Right lobe of liver (tissue), 6 donors: ENCODE measurements around the gene ZNF408. TPM values are rescaled to one million over a fixed set of nuclear protein-coding genes. Genes with fewer than 3 reads are reported as not detected.
"Not testable (repeated sequence)": the region's sequence is repeated elsewhere in the genome, so short reads cannot be mapped to it uniquely, and the experiment has no call there.

ENCODE experiments used
- ATAC-seq, 4 donors: fragments of 200-7000 bp; cut with Tn5 transposase; one replicate each; pipeline ENCODE4 v1.9.1; 2020; ENCODE audit warnings: mild to moderate bottlenecking in 4 of 4, moderate library complexity in 4 of 4
- DNase-seq, 3 donors: peaks; one replicate each; pipeline ENCODE4 v3.0.0-alpha.2; 2020
- H3K27ac ChIP-seq, 3 donors: fragments of 200-600 bp; one replicate each; pipeline ENCODE4 v1.8.0; 2022
- H3K27me3 ChIP-seq, 2 donors: fragments of 200-600 bp; one replicate each; pipeline ENCODE4 v1.8.0; 2022
- H3K36me3 ChIP-seq, 4 donors: fragments of 200-600 bp; sonication (generic) in 1 of 4; one replicate each; pipeline versions ENCODE4 v1.5.1 to v1.8.0; 2017 to 2022; ENCODE audit warnings: control low read depth in 1 of 4
- H3K4me1 ChIP-seq, 4 donors: fragments of 200-600 bp; sonication (generic) in 1 of 4; one replicate each; pipeline versions ENCODE4 v1.5.1 to v1.8.0; 2017 to 2022; ENCODE audit warnings: control low read depth in 1 of 4
- H3K4me3 ChIP-seq, 3 donors: fragments of 200-600 bp; one replicate each; pipeline ENCODE4 v1.8.0; 2022
- H3K9me3 ChIP-seq, 4 donors: fragments of 200-600 bp; sonication (generic) in 1 of 4; one replicate each; pipeline versions ENCODE4 v1.5.1 to v1.8.0; 2017 to 2022; ENCODE audit warnings: control low read depth in 1 of 4
- POLR2A ChIP-seq: fragments of 450-650 bp; IDR thresholded peaks from one replicate; pipeline ENCODE4 v1.6.1; 2017; ENCODE audit warnings: antibody characterized with exemption, mild to moderate bottlenecking
- WGBS: methylation state at CpG from one replicate; pipeline ENCODE4 v1.1.6; 2018; ENCODE audit warnings: low coverage, low lambda C conversion rate; ENCODE audit not compliant: insufficient coverage; ENCODE audit errors: missing lambda C conversion rate; 5-methylcytosine and 5-hydroxymethylcytosine counted together
- intact Hi-C, 2 donors: fragments of 100-400 bp; cut with DNase I; formaldehyde crosslinking; loops; one replicate each; pipeline versions ENCODE4 v1.11.2 to v1.14.1; 2022
- total RNA-seq, 6 experiments: library from RNA; depleted of rRNA in 2 of 6; stranded (reverse); fragments of >200 nt in 2 of 6; fragmentation: NEBNext Ultra II Directional in 3 of 6; extraction: Animal tissue kit (Norgen Biotek cat#: 25700) in 3 of 6; gene quantifications; one replicate each; pipeline versions ENCODE4 v1.1.0 to v1.2.4, GENCODE V29; 2016 to 2023
- TF ChIP-seq, protein P1 (sequence below), 4 donors: fragments of 200-600 bp in 3 of 4; fragments of 450-650 bp in 1 of 4; IDR thresholded peaks; one replicate each; pipeline versions ENCODE4 v1.5.1 to v1.8.0; 2016 to 2022; ENCODE audit warnings: antibody characterized with exemption in 4 of 4, mild to moderate bottlenecking in 2 of 4
- donor health status: DM: no; HTN: yes; CAD: no.
- donor health status: DM: no; HTN: no; CAD: no.
- donor health status: DM: no; HTN: no; CAD: no.
- donor health status: DM: no; HTN: yes; CAD: no.
- donor health status: DM: no; HTN: yes; CAD: no.

ZNF408 gene
- total RNA-seq, 6 experiments from 2014 or later = 4.0 to 16.3 (median 6.9) TPM

DNA sequence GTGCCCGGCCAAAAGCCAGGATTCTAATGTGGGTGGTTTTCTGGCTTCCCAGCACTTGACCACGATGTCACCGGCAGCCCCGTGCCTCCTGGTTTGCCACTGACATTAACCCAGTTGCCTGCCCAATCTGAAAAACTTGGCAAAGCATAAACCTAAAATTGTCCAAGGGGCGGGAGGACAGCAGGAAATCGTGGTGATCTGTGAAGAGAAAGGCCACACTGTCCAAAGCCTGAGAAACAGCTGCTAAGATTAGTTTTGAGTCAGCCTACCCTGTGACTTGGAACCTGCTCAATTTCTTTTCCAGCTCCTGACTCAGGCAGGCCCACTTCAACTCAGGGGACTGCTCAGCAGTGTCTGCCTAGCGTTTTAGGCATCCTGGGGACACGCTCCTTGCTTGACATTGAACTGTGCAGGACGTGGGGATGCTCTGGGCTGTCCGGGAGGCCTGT, 10.0 kb downstream of the ZNF408 start:
- H3K36me3 ChIP-seq = peaks cover 0 to 9% (median 1%) of the 10 kb centered on the region in 4 donors
- 50% methylated on average over 7 of the region's 10 CpGs for WGBS
- TF ChIP-seq, protein P1, sequence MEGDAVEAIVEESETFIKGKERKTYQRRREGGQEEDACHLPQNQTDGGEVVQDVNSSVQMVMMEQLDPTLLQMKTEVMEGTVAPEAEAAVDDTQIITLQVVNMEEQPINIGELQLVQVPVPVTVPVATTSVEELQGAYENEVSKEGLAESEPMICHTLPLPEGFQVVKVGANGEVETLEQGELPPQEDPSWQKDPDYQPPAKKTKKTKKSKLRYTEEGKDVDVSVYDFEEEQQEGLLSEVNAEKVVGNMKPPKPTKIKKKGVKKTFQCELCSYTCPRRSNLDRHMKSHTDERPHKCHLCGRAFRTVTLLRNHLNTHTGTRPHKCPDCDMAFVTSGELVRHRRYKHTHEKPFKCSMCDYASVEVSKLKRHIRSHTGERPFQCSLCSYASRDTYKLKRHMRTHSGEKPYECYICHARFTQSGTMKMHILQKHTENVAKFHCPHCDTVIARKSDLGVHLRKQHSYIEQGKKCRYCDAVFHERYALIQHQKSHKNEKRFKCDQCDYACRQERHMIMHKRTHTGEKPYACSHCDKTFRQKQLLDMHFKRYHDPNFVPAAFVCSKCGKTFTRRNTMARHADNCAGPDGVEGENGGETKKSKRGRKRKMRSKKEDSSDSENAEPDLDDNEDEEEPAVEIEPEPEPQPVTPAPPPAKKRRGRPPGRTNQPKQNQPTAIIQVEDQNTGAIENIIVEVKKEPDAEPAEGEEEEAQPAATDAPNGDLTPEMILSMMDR (IDR thresholded peaks at IDR 0.05) = no peak
- no peak for TF ChIP-seq POLR2A
- H3K4me1 ChIP-seq = peaks cover 0 to 35% (median 2%) of the 10 kb centered on the region in 4 donors
- peak in 2 of 3 donors; percentile 77 to 80 for DNase-seq
- intact Hi-C loops = no loop called here
- peak overlapping the region; percentile 44 to 77 (median 46) for H3K27ac ChIP-seq
- H3K27me3 ChIP-seq = no peaks in the 10 kb centered on the region
- H3K9me3 ChIP-seq = no peaks in the 10 kb centered on the region
- peak; percentile 81 to 87 (median 85) for ATAC-seq
- no peak overlapping the region for H3K4me3 ChIP-seq

DNA sequence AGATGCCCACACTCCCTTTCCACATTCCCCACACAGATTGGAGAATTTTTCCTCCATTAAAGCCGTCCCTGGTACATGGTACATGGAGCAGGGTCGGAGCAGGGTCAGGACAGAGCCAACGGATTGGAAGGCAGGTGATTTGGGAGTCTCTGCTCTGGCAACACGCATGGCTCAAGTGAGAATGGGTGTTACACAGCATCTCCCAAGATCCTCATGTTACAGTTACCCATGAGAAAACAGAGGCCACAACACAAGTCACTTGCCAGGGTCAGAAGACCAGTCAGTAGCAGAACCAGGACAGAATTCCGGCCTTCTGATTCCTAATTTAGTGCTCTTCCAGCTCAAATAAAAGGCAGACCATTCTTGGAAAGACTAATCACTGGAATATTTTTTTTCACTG, 10.5 kb downstream of the ZNF408 start:
- H3K27ac ChIP-seq = peak overlapping the region; percentile 44 to 77 (median 46)
- no peak overlapping the region for H3K4me3 ChIP-seq
- intact Hi-C loops = no loop called here
- peaks cover 0 to 4% (median 0%) of the 10 kb centered on the region in 4 donors for H3K36me3 ChIP-seq
- ATAC-seq (peak in 2 of 4 donors; percentile 17 to 21), DNase-seq (no peak)
- no peaks in the 10 kb centered on the region for H3K27me3 ChIP-seq
- TF ChIP-seq, protein P1 (IDR thresholded peaks at IDR 0.05) = no peak
- TF ChIP-seq POLR2A = no peak
- no peaks in the 10 kb centered on the region for H3K9me3 ChIP-seq
- peaks cover 0 to 35% (median 2%) of the 10 kb centered on the region in 4 donors for H3K4me1 ChIP-seq
- 94% methylated on average over 2 of the region's 5 CpGs for WGBS

- no peaks in the 10 kb centered on the region for H3K9me3 ChIP-seq
- no peak for DNase-seq
- WGBS = 65% methylated on average over 5 of the region's 7 CpGs
- TF ChIP-seq, protein P1 (IDR thresholded peaks at IDR 0.05) = no peak
- TF ChIP-seq POLR2A = no peak
- no peak overlapping the region for H3K4me3 ChIP-seq
- no peaks in the 10 kb centered on the region for H3K36me3 ChIP-seq
- no peak for ATAC-seq
- no peaks in the 10 kb centered on the region for H3K27me3 ChIP-seq
- no peak overlapping the region for H3K27ac ChIP-seq
- intact Hi-C loops = no loop called here
- peaks cover 0 to 48% (median 5%) of the 10 kb centered on the region in 4 donors for H3K4me1 ChIP-seq
These were observed 12.2 kb downstream of the ZNF408 start for GRCh38 chr11:46712874-46713576.

DNA sequence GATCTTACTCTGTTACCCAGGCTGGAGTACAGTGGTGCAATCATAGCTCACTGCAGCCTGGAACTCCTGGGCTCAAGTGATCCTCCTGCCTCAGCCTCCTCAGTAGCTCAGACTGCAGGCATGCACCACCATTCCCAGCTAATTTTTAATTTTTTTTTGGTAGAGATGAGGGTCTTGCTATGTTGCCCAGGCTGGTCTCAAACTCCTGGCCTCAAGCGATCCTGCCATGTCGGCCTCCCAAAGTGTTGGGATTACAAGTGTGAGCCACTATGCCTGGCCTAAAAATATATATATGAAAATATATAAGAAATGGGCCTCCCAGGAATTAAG, 17.0 kb downstream of the ZNF408 start:
- Histone ChIP-seq H3K36me3 (peaks cover 0 to 11% (median 5%) of the 10 kb centered on the region in 4 donors), H3K27ac (peak overlapping the region; percentile 41 to 63 (median 57)), H3K4me1 (peaks cover 0 to 59% (median 14%) of the 10 kb centered on the region in 4 donors)
- 13% methylated on average over 1 of the region's 2 CpGs for WGBS
- ATAC-seq, DNase-seq, H3K4me3 ChIP-seq, intact Hi-C loops, H3K9me3 ChIP-seq, H3K27me3 ChIP-seq: not testable (repeated sequence)
